T-cell (primary cell): ENCODE results near the gene KANTR. TPM values are rescaled to one million over a fixed set of nuclear protein-coding genes. Genes with fewer than 3 reads are reported as not detected.

Experiments used
- ATAC-seq, 4 experiments: fragments of 200-7000 bp in 3 of 4; fragments of 150-1000 bp in 1 of 4; cut with Tn5 transposase; replicated peaks in 1 of 4; 1 replicate in 3 of 4; 2 replicates in 1 of 4; pipeline ENCODE4 v1.10.0; 2021; ENCODE audit warnings: moderate library complexity in 3 of 4, mild to moderate bottlenecking in 2 of 4, moderate number of reproducible peaks in 1 of 4
- CTCF ChIA-PET, 2 donors: fragments of 300-600 bp; sonication (Branson Sonifier 250); formaldehyde crosslinking; loops; one replicate each; lab custom pipeline; 2022; ENCODE audit warnings: antibody characterized with exemption in 2 of 2; lab: Charles Lee
- POLR2A ChIA-PET, 2 donors: fragments of 300-600 bp; sonication (Branson Sonifier 250); formaldehyde crosslinking; loops; one replicate each; lab custom pipeline; 2022; ENCODE audit warnings: antibody characterized with exemption in 2 of 2; lab: Charles Lee
- DNase-seq, 35 experiments: peaks; one replicate each; pipeline versions ENCODE4 v3.0.0 to v3.0.0-alpha.2; 2013 to 2023
- H3K27ac ChIP-seq: one replicate; pipeline ENCODE4 v1.5.1; 2013; ENCODE audit warnings: low read length
- H3K27me3 ChIP-seq, 2 experiments: replicated peaks in 1 of 2; 1 replicate in 1 of 2; 2 replicates in 1 of 2; pipeline versions ENCODE4 v1.6.1 to v1.7.0; 2013; ENCODE audit warnings: low read length in 1 of 2, mixed read lengths in 1 of 2; ENCODE audit not compliant: control insufficient read depth in 2 of 2, insufficient read depth in 2 of 2; ENCODE audit errors: extremely low read depth in 1 of 2
- H3K36me3 ChIP-seq, 2 donors: 1 replicate in 1 of 2; 2 replicates in 1 of 2; pipeline versions ENCODE4 v1.6.1 to v1.7.0; 2013; ENCODE audit warnings: low read length in 1 of 2; ENCODE audit not compliant: control insufficient read depth in 2 of 2, insufficient read depth in 1 of 2; ENCODE audit errors: extremely low read depth in 1 of 2
- H3K4me1 ChIP-seq, 2 experiments: 1 replicate in 1 of 2; 2 replicates in 1 of 2; pipeline versions ENCODE4 v1.6.1 to v1.7.0; 2013; ENCODE audit warnings: low read length in 2 of 2, mixed read lengths in 1 of 2; ENCODE audit not compliant: insufficient read depth in 2 of 2, control insufficient read depth in 1 of 2; ENCODE audit errors: extremely low read depth in 1 of 2
- H3K4me3 ChIP-seq, 2 donors: 1 replicate in 1 of 2; 2 replicates in 1 of 2; pipeline versions ENCODE4 v1.5.1 to v1.7.0; 2013; ENCODE audit warnings: mild to moderate bottlenecking in 2 of 2, low read length in 1 of 2, moderate library complexity in 1 of 2; ENCODE audit not compliant: control insufficient read depth in 1 of 2; ENCODE audit errors: extremely low read depth in 1 of 2
- H3K9me3 ChIP-seq: 2 replicates; pipeline ENCODE4 v1.7.0; 2013
- H3K27ac Mint-ChIP-seq, 2 donors: one replicate each; pipeline ENCODE4 v1.8.0; 2020 to 2021; ENCODE audit warnings: mild to moderate bottlenecking in 2 of 2, mixed read lengths in 2 of 2
- H3K27me3 Mint-ChIP-seq, 2 donors: one replicate each; pipeline ENCODE4 v1.8.0; 2021 to 2022; ENCODE audit warnings: mixed read lengths in 2 of 2
- H3K36me3 Mint-ChIP-seq: one replicate; pipeline ENCODE4 v1.8.0; 2021; ENCODE audit warnings: mixed read lengths
- H3K4me1 Mint-ChIP-seq, 3 donors: one replicate each; pipeline ENCODE4 v1.8.0; 2020 to 2022; ENCODE audit warnings: mixed read lengths in 3 of 3, mild to moderate bottlenecking in 1 of 3
- H3K4me3 Mint-ChIP-seq, 3 donors: one replicate each; pipeline ENCODE4 v1.8.0; 2020 to 2022; ENCODE audit warnings: mild to moderate bottlenecking in 3 of 3, mixed read lengths in 3 of 3, moderate library complexity in 3 of 3
- H3K9me3 Mint-ChIP-seq, 3 donors: one replicate each; pipeline ENCODE4 v1.8.0; 2020 to 2022; ENCODE audit warnings: mixed read lengths in 3 of 3
- WGBS: methylation state at CpG from one replicate; pipeline ENCODE4 v1.1.5; 2013; ENCODE audit warnings: missing lambda C conversion rate; ENCODE audit not compliant: insufficient coverage; 5-methylcytosine and 5-hydroxymethylcytosine counted together
- total RNA-seq, 35 experiments: library from RNA in 6 of 35; stranded (reverse) in 6 of 35; fragments of 120-200 nt in 1 of 35; gene quantifications; one replicate each; pipeline versions ENCODE4 v1.2.1 to v1.2.4 and lab custom pipeline; 2013 to 2026

KANTR gene
- total RNA-seq, result 10 to 100 TPM; 14.9 to 21.2 (median 17.0) TPM
- 15.7 TPM for total RNA-seq (2013)
- total RNA-seq (lab: John Stamatoyannopoulos, UW), result 2.1 to 32.9 (median 8.7) reads per million in 29 experiments

- H3K27ac ChIP-seq, result peak within 1 kb of the TSS; percentile 74
- H3K27me3 ChIP-seq, result no peaks in the 10 kb centered on the region
- CTCF ChIA-PET, result interaction anchor here in 1 of 2 donors (0.7 kb wide), 1 partner anchor 24 kb away, joined by 3 read pairs; no protein-coding TSS in a partner anchor
- H3K27me3 Mint-ChIP-seq, result peaks cover 0 to 5% of the 10 kb centered on the region in 2 donors
- peaks cover 12 to 23% (median 19%) of the 10 kb centered on the region in 3 donors for H3K4me1 Mint-ChIP-seq
- H3K36me3 ChIP-seq, result no peaks in the 10 kb centered on the region
- H3K9me3 ChIP-seq, result no peaks in the 10 kb centered on the region
- H3K4me3 ChIP-seq, result peak within 1 kb of the TSS; percentile 52 to 78
- under 1% methylated on average over 23 of the region's 67 CpGs for WGBS
- POLR2A ChIA-PET, result no interaction called here
- peaks cover 2 to 18% of the 10 kb centered on the region in 2 experiments for H3K4me1 ChIP-seq
- DNase-seq (peak; percentile 63 to 87 (median 77)), ATAC-seq (peak; percentile 82 to 86 (median 84))
- peak within 1 kb of the TSS; percentile 82 to 91 for H3K27ac Mint-ChIP-seq
- peak within 1 kb of the TSS; percentile 82 to 89 (median 84) for H3K4me3 Mint-ChIP-seq
- H3K9me3 Mint-ChIP-seq, result no peaks in the 10 kb centered on the region
- no peaks in the 10 kb centered on the region for H3K36me3 Mint-ChIP-seq
These were observed at the start of gene KANTR for GRCh38 chrX:53093748-53094581. Gene KANTR, plus strand, starts transcription at chrX:53094142. Its CDS starts 30,131 bp downstream, at chrX:53124273.

DNA sequence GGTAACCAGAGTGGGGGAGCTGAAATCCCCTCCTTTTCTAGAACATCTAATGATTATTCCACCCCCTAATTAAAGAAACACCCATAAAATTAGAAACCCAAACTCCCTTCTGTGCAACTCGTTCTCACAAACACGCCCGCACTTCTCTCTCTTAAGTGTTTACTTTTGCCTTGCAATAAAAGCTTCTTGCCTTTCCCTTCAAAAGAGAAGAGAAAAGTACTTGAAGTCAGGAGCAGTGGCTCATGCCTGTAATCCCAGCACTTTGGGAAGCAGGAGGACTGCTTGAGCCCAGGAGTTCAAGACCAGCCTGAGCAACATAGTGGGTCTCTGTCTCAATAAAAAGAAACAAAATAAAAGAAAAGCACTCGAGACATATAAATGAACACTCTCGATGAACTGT, 48.9 kb upstream of the KANTR start:
- Histone ChIP-seq H3K27me3 (peaks cover 0 to 15% of the 10 kb centered on the region in 2 experiments), H3K36me3 (no peaks in the 10 kb centered on the region), H3K4me3 (no peak overlapping the region), H3K27ac (no peak overlapping the region), H3K4me1 (peaks cover 0 to 5% of the 10 kb centered on the region in 2 experiments), H3K9me3 (no peaks in the 10 kb centered on the region)
- Mint-ChIP-seq H3K27me3 (peaks cover 12 to 18% of the 10 kb centered on the region in 2 donors), H3K4me1 (peaks cover 0 to 3% (median 0%) of the 10 kb centered on the region in 3 donors), H3K4me3 (no peak overlapping the region), H3K36me3 (no peaks in the 10 kb centered on the region), H3K9me3 (no peaks in the 10 kb centered on the region), H3K27ac (no peak overlapping the region)
- DNase-seq (no peak), ATAC-seq (no peak)
- ChIA-PET POLR2A (no interaction called here), CTCF (no interaction called here)
- no CpG with 5 or more reads among the region's 5 CpGs for WGBS

- Histone ChIP-seq H3K4me3 (no peak overlapping the region), H3K9me3 (no peaks in the 10 kb centered on the region), H3K27me3 (peaks cover 0 to 22% of the 10 kb centered on the region in 2 experiments), H3K4me1 (peaks cover 0 to 5% of the 10 kb centered on the region in 2 experiments), H3K36me3 (no peaks in the 10 kb centered on the region), H3K27ac (no peak overlapping the region)
- Mint-ChIP-seq H3K4me1 (peaks cover 0 to 3% (median 0%) of the 10 kb centered on the region in 3 donors), H3K36me3 (no peaks in the 10 kb centered on the region), H3K9me3 (no peaks in the 10 kb centered on the region), H3K4me3 (no peak overlapping the region), H3K27me3 (peaks cover 10 to 16% of the 10 kb centered on the region in 2 donors), H3K27ac (no peak overlapping the region)
- no peak for DNase-seq
- ChIA-PET CTCF (no interaction called here), POLR2A (no interaction called here)
- ATAC-seq, result no peak
- whole genome bisulfite sequencing, result no CpG with 5 or more reads among the region's 6 CpGs
These were observed 46.7 kb upstream of the KANTR start for GRCh38 chrX:53047228-53047627.

- Histone ChIP-seq H3K27me3 (peaks cover 0 to 22% of the 10 kb centered on the region in 2 experiments), H3K4me1 (peaks cover 0 to 5% of the 10 kb centered on the region in 2 experiments), H3K27ac (no peak within 1 kb of the TSS), H3K4me3 (no peak within 1 kb of the TSS), H3K9me3 (no peaks in the 10 kb centered on the region), H3K36me3 (no peaks in the 10 kb centered on the region)
- ChIA-PET POLR2A (no interaction called here), CTCF (no interaction called here)
- no peak within 1 kb of the TSS for H3K4me3 Mint-ChIP-seq
- H3K27me3 Mint-ChIP-seq, result peaks cover 7 to 16% of the 10 kb centered on the region in 2 donors
- no peak within 1 kb of the TSS for H3K27ac Mint-ChIP-seq
- DNase-seq (no peak), ATAC-seq (peak in 1 of 4 experiments; percentile 9)
- WGBS, result no CpG with 5 or more reads among the region's 38 CpGs
- no peaks in the 10 kb centered on the region for H3K36me3 Mint-ChIP-seq
- H3K9me3 Mint-ChIP-seq, result no peaks in the 10 kb centered on the region
- H3K4me1 Mint-ChIP-seq, result peaks cover 0 to 3% (median 0%) of the 10 kb centered on the region in 3 donors
These were observed 45.5 kb upstream of the KANTR start, which contains the start of gene GPR173 for GRCh38 chrX:53048169-53049126. Gene GPR173, plus strand, starts transcription at chrX:53048789. Its CDS starts 27,833 bp downstream, at chrX:53076622.

GRCh38 chrX:53049127-53049517, 44.8 kb upstream of the KANTR start:
- no peak overlapping the region for H3K27ac Mint-ChIP-seq

DNA sequence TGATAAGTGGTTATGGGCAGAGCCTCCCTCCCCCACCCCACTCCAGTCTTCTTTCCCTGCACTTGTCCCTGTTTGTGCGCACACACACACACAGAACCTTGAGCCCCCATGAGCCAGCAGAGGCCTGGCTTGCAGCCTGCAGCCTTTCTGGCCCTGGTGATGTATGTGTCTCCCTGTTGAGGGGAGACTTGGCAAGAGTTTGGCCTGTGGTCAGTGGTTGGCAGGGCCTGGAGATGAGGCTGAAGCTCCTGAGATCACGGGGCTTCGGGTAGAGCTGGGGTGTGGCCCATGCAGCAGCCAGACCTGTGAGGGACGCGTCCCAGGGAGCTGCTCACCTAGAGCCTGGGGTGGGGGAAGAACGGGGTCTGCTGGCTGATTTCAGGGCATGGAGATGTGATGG, 43.1 kb upstream of the KANTR start:
- H3K27me3 ChIP-seq, result peaks cover 0 to 22% of the 10 kb centered on the region in 2 experiments
- ChIA-PET POLR2A (no interaction called here), CTCF (no interaction called here)
- no peaks in the 10 kb centered on the region for H3K36me3 Mint-ChIP-seq
- ATAC-seq, result no peak
- peaks cover 0 to 15% of the 10 kb centered on the region in 2 experiments for H3K4me1 ChIP-seq
- H3K4me1 Mint-ChIP-seq, result peaks cover 0 to 3% (median 0%) of the 10 kb centered on the region in 3 donors
- H3K9me3 ChIP-seq, result no peaks in the 10 kb centered on the region
- H3K4me3 Mint-ChIP-seq, result no peak overlapping the region
- WGBS, result 85% methylated on average over 4 of the region's 6 CpGs
- no peak overlapping the region for H3K27ac Mint-ChIP-seq
- peaks cover 3 to 16% of the 10 kb centered on the region in 2 donors for H3K27me3 Mint-ChIP-seq
- no peak for DNase-seq
- H3K36me3 ChIP-seq, result no peaks in the 10 kb centered on the region
- H3K9me3 Mint-ChIP-seq, result no peaks in the 10 kb centered on the region
- H3K27ac ChIP-seq, result no peak overlapping the region
- no peak overlapping the region for H3K4me3 ChIP-seq

More at GRCh38 chrX:53049127-53049517, 44.8 kb upstream of the KANTR start:
- CTCF ChIA-PET, result no interaction called here
- Mint-ChIP-seq H3K9me3 (no peaks in the 10 kb centered on the region), H3K27me3 (peaks cover 7 to 16% of the 10 kb centered on the region in 2 donors), H3K4me3 (no peak overlapping the region), H3K36me3 (no peaks in the 10 kb centered on the region), H3K4me1 (peaks cover 0 to 3% (median 0%) of the 10 kb centered on the region in 3 donors)
- no peak overlapping the region for H3K27ac ChIP-seq
- ATAC-seq (no peak), DNase-seq (no peak)
- peaks cover 0 to 11% of the 10 kb centered on the region in 2 experiments for H3K4me1 ChIP-seq
- H3K27me3 ChIP-seq, result peaks cover 0 to 22% of the 10 kb centered on the region in 2 experiments
- POLR2A ChIA-PET, result no interaction called here
- no peaks in the 10 kb centered on the region for H3K36me3 ChIP-seq
- no peak overlapping the region for H3K4me3 ChIP-seq
- 62% methylated on average over 5 of the region's 8 CpGs for WGBS
- H3K9me3 ChIP-seq, result no peaks in the 10 kb centered on the region
